Prostate gland (tissue), 2 donors: ENCODE data around the gene TMEM50B. TPM values are rescaled to one million over a fixed set of nuclear protein-coding genes. Genes with fewer than 3 reads are reported as not detected.

Source experiments
- DNase-seq: peaks from one replicate; pipeline ENCODE4 v3.0.0-alpha.2; 2019; ENCODE audit warnings: low spot score
- H3K27ac ChIP-seq, 2 donors: fragments of 200-600 bp; sonication (generic); 2 replicates each; pipeline ENCODE4 v1.5.1; 2017 to 2019
- H3K27me3 ChIP-seq: fragments of 200-600 bp; sonication (generic); replicated peaks from 2 replicates; pipeline ENCODE4 v1.5.1; 2019; ENCODE audit not compliant: insufficient read depth
- H3K36me3 ChIP-seq, 2 donors: fragments of 200-600 bp; sonication (generic); 1 replicate in 1 of 2; 2 replicates in 1 of 2; pipeline versions ENCODE4 v1.5.1 to v1.8.1; 2017 to 2019
- H3K4me1 ChIP-seq: fragments of 200-600 bp; sonication (generic); replicated peaks from 2 replicates; pipeline ENCODE4 v1.5.1; 2019
- H3K4me3 ChIP-seq, 2 donors: fragments of 200-600 bp; sonication (generic); 2 replicates each; pipeline ENCODE4 v1.5.1; 2017 to 2019
- H3K9me3 ChIP-seq: fragments of 200-600 bp; sonication (generic); 2 replicates; pipeline ENCODE4 v1.5.1; 2017
- CTCF ChIP-seq, 4 experiments: fragments of 200-600 bp in 2 of 4; fragments of 450-650 bp in 2 of 4; sonication (generic) in 2 of 4; IDR thresholded peaks; 1 replicate in 3 of 4; 2 replicates in 1 of 4; pipeline ENCODE4 v1.5.1; 2016 to 2019; ENCODE audit warnings: antibody characterized with exemption in 4 of 4, mild to moderate bottlenecking in 2 of 4, moderate library complexity in 2 of 4
- POLR2A ChIP-seq: fragments of 450-650 bp; IDR thresholded peaks from one replicate; pipeline ENCODE4 v1.6.1; 2016; ENCODE audit warnings: antibody characterized with exemption, mild to moderate bottlenecking
- POLR2AphosphoS5 ChIP-seq: sonication (generic); formaldehyde crosslinking; IDR thresholded peaks from one replicate; pipeline ENCODE4 v1.6.1; 2017; ENCODE audit warnings: antibody characterized with exemption
- WGBS: methylation state at CpG from one replicate; pipeline ENCODE4 v1.1.5; 2018; 5-methylcytosine and 5-hydroxymethylcytosine counted together
- intact Hi-C: fragments of 100-400 bp; cut with DNase I; formaldehyde crosslinking; loops from one replicate; pipeline ENCODE4 v1.14.2; 2022
- total RNA-seq, 2 donors: library from RNA; depleted of rRNA; stranded (reverse); fragments of >200 nt; gene quantifications; one replicate each; pipeline ENCODE4 v1.1.0, GENCODE V29; 2016

The TMEM50B gene
- total RNA-seq, 2 donors from 2014 or later: 65.9 to 67.4 TPM

- H3K4me3 ChIP-seq: no peak overlapping the region
- TF ChIP-seq CTCF (IDR thresholded peaks at IDR 0.05) (no peak), POLR2A (no peak), POLR2AphosphoS5 (no peak)
- intact Hi-C loops: no loop called here
- no peak for DNase-seq
- H3K9me3 ChIP-seq: no peaks in the 10 kb centered on the region
- 82% methylated on average over 3 of the region's 3 CpGs for WGBS
- H3K4me1 ChIP-seq: peaks cover 10% of the 10 kb centered on the region
- no peaks in the 10 kb centered on the region for H3K27me3 ChIP-seq
- H3K36me3 ChIP-seq: peaks cover 0 to 4% of the 10 kb centered on the region in 2 donors
- H3K27ac ChIP-seq: peak overlapping the region; percentile 76
These were observed 48.9 kb downstream of the TMEM50B start for GRCh38 chr21:33430858-33431257.

- intact Hi-C loops: no loop called here
- DNase-seq: peak; percentile 66
- no peaks in the 10 kb centered on the region for H3K27me3 ChIP-seq
- no peak overlapping the region for H3K4me3 ChIP-seq
- TF ChIP-seq POLR2A (no peak), CTCF (IDR thresholded peaks at IDR 0.05) (no peak), POLR2AphosphoS5 (no peak)
- H3K4me1 ChIP-seq: peaks cover 10% of the 10 kb centered on the region
- peak overlapping the region; percentile 76 for H3K27ac ChIP-seq
- whole genome bisulfite sequencing: 47% methylated on average over 8 of the region's 8 CpGs
- H3K9me3 ChIP-seq: no peaks in the 10 kb centered on the region
- peaks cover 4 to 6% of the 10 kb centered on the region in 2 donors for H3K36me3 ChIP-seq
These were observed 51.1 kb downstream of the TMEM50B start for GRCh38 chr21:33428669-33429068.

- no peak overlapping the region for H3K4me3 ChIP-seq
- H3K27ac ChIP-seq: peak overlapping the region in 1 of 2 donors; percentile 57
- 49% methylated on average over 7 of the region's 7 CpGs for WGBS
- H3K4me1 ChIP-seq: peaks cover 10% of the 10 kb centered on the region
- TF ChIP-seq POLR2AphosphoS5 (no peak), POLR2A (no peak), CTCF (IDR thresholded peaks at IDR 0.05) (no peak)
- no peaks in the 10 kb centered on the region for H3K9me3 ChIP-seq
- H3K27me3 ChIP-seq: no peaks in the 10 kb centered on the region
- no peak for DNase-seq
- intact Hi-C loops: no loop called here
- peaks cover 0 to 6% of the 10 kb centered on the region in 2 donors for H3K36me3 ChIP-seq
These were observed 52.7 kb downstream of the TMEM50B start for GRCh38 chr21:33427051-33427450.

- Histone ChIP-seq H3K27ac (no peak overlapping the region), H3K4me1 (peaks cover 10% of the 10 kb centered on the region), H3K36me3 (peaks cover 0 to 6% of the 10 kb centered on the region in 2 donors), H3K9me3 (no peaks in the 10 kb centered on the region), H3K27me3 (no peaks in the 10 kb centered on the region), H3K4me3 (no peak overlapping the region)
- no peak for DNase-seq
- WGBS: 86% methylated on average over 3 of the region's 3 CpGs
- intact Hi-C loops: no loop called here
- TF ChIP-seq CTCF (IDR thresholded peaks at IDR 0.05): no peak
- no peak for TF ChIP-seq POLR2A
- TF ChIP-seq POLR2AphosphoS5: no peak
These were observed 53.9 kb downstream of the TMEM50B start for GRCh38 chr21:33425825-33426224.

GRCh38 chr21:33424214-33424613, 55.6 kb downstream of the TMEM50B start:
- intact Hi-C loops: no loop called here
- Histone ChIP-seq H3K4me3 (no peak overlapping the region), H3K9me3 (no peaks in the 10 kb centered on the region), H3K36me3 (peaks cover 0 to 6% of the 10 kb centered on the region in 2 donors), H3K27me3 (no peaks in the 10 kb centered on the region), H3K27ac (no peak overlapping the region), H3K4me1 (peaks cover 6% of the 10 kb centered on the region)
- DNase-seq: no peak
- TF ChIP-seq CTCF (IDR thresholded peaks at IDR 0.05) (no peak), POLR2A (no peak), POLR2AphosphoS5 (no peak)
- WGBS: 90% methylated on average over 9 of the region's 9 CpGs
